Suprapubic skin (tissue), 4 donors: ENCODE measurements around the gene TBC1D16. TPM values are rescaled to one million over a fixed set of nuclear protein-coding genes. Genes with fewer than 3 reads are reported as not detected.
A peak's percentile ranks its signal among the peaks of the same experiment; 100 is the strongest.

Experiments
- DNase-seq, 2 donors: peaks; one replicate each; pipeline ENCODE4 v3.0.0-alpha.2; 2019; ENCODE audit warnings: low spot score in 2 of 2
- H3K27ac ChIP-seq: fragments of 200-600 bp; sonication (generic); one replicate; pipeline ENCODE4 v1.5.1; 2019
- H3K27me3 ChIP-seq: fragments of 200-600 bp; sonication (generic); one replicate; pipeline ENCODE4 v1.5.1; 2019
- H3K36me3 ChIP-seq: fragments of 200-600 bp; sonication (generic); one replicate; pipeline ENCODE4 v1.5.1; 2019
- H3K4me1 ChIP-seq: fragments of 200-600 bp; sonication (generic); one replicate; pipeline ENCODE4 v1.5.1; 2019
- H3K4me3 ChIP-seq: fragments of 200-600 bp; sonication (generic); one replicate; pipeline ENCODE4 v1.5.1; 2019; ENCODE audit warnings: mild to moderate bottlenecking
- H3K9me3 ChIP-seq: fragments of 200-600 bp; sonication (generic); one replicate; pipeline ENCODE4 v1.5.1; 2019
- EP300 ChIP-seq: sonication (generic); formaldehyde crosslinking; IDR thresholded peaks from one replicate; pipeline ENCODE4 v1.6.1; 2017; ENCODE audit warnings: antibody characterized with exemption
- POLR2A ChIP-seq, 2 donors: fragments of 450-650 bp; IDR thresholded peaks; one replicate each; pipeline ENCODE4 v1.6.1; 2017; ENCODE audit warnings: antibody characterized with exemption in 2 of 2, mild to moderate bottlenecking in 2 of 2, moderate library complexity in 2 of 2
- POLR2AphosphoS5 ChIP-seq, 3 donors: sonication (generic); formaldehyde crosslinking; IDR thresholded peaks; one replicate each; pipeline ENCODE4 v1.6.1; 2017; ENCODE audit warnings: antibody characterized with exemption in 3 of 3
- WGBS: methylation state at CpG from one replicate; pipeline ENCODE4 v1.1.5; 2018; 5-methylcytosine and 5-hydroxymethylcytosine counted together
- total RNA-seq, 4 donors: library from RNA; depleted of rRNA; stranded (reverse); fragments of >200 nt; gene quantifications; one replicate each; pipeline ENCODE4 v1.1.0, GENCODE V29; 2016
- TF ChIP-seq, protein P1 (sequence below), 2 donors: fragments of 200-600 bp in 1 of 2; fragments of 450-650 bp in 1 of 2; sonication (generic) in 1 of 2; IDR thresholded peaks; one replicate each; pipeline ENCODE4 v1.5.1; 2016 to 2019; ENCODE audit warnings: antibody characterized with exemption in 2 of 2, mild to moderate bottlenecking in 1 of 2, moderate library complexity in 1 of 2

TBC1D16 gene
- total RNA-seq, 4 donors from 2014 or later: 18.6 to 33.6 (median 22.7) TPM

DNA sequence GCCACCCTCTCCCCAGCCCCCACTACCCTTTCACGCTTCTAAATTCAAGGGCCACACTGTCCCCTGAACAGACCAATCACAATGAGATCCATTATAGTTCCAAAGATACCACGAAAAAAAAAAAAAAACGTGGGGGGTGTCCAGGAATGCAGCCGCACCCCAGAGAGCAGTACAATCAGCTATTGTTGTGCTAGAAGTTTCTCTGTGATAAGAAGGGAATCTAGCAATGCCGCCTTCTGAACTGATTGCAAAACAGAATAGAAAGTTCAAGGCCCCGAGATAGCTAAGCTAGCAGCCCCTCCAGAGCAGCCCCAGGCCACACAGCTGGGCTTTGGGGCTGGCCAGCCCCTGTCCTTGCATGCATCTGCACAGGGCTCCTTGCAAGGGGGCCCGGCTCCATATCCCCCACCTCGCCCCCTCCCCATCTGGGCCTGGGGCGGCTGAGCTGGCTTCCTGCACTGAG is 109.5 kb downstream of the TBC1D16 start:
- H3K4me1 ChIP-seq: peaks cover 16% of the 10 kb centered on the region
- H3K36me3 ChIP-seq: no peaks in the 10 kb centered on the region
- H3K9me3 ChIP-seq: no peaks in the 10 kb centered on the region
- H3K27ac ChIP-seq: no peak overlapping the region
- TF ChIP-seq POLR2A (IDR thresholded peaks at IDR 0.05): no peak
- TF ChIP-seq POLR2AphosphoS5 (IDR thresholded peaks at IDR 0.05): no peak
- TF ChIP-seq EP300: no peak
- TF ChIP-seq, protein P1, sequence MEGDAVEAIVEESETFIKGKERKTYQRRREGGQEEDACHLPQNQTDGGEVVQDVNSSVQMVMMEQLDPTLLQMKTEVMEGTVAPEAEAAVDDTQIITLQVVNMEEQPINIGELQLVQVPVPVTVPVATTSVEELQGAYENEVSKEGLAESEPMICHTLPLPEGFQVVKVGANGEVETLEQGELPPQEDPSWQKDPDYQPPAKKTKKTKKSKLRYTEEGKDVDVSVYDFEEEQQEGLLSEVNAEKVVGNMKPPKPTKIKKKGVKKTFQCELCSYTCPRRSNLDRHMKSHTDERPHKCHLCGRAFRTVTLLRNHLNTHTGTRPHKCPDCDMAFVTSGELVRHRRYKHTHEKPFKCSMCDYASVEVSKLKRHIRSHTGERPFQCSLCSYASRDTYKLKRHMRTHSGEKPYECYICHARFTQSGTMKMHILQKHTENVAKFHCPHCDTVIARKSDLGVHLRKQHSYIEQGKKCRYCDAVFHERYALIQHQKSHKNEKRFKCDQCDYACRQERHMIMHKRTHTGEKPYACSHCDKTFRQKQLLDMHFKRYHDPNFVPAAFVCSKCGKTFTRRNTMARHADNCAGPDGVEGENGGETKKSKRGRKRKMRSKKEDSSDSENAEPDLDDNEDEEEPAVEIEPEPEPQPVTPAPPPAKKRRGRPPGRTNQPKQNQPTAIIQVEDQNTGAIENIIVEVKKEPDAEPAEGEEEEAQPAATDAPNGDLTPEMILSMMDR (IDR thresholded peaks at IDR 0.05): no peak
- DNase-seq: no peak
- H3K4me3 ChIP-seq: no peak overlapping the region
- peaks cover 76% of the 10 kb centered on the region for H3K27me3 ChIP-seq
- 55% methylated on average over 7 of the region's 9 CpGs for WGBS

DNA sequence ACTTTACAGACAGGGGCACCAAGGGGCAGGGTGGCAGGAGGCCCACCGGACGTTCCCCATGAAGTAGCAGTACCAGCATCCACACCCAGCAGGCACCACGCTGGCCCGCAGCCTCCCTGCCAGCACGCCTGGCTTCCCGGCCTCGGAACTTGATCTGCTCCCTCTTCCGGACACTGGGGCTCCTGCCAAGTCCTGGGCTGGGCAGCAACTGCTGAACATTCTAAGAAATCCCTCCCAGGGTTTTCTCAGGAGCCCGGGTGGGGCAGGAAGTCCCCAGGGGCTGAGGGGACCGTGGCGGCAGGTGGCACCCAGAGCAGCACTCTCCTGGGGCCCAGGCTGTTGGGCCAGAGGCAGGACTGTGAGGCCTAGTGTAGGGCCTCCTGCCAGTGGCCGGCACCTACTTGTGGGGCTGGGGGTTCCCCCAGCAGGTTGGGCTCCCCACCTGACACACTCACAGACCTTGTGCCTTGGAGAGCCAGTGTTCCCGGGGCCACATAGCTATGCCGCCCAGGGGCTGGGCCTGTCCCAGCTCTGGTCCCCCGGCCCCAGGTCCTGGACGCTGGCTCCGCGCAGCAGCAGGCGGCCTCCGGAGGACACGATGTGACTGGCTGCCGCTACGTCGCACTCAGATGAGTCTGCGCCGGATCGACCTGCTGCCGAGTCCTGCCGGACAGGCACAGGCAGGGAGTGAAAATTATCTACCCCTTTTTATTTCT is 110.3 kb downstream of the TBC1D16 start:
- 61% methylated on average over 21 of the region's 29 CpGs for WGBS
- no peak for DNase-seq
- H3K27ac ChIP-seq: no peak overlapping the region

DNA sequence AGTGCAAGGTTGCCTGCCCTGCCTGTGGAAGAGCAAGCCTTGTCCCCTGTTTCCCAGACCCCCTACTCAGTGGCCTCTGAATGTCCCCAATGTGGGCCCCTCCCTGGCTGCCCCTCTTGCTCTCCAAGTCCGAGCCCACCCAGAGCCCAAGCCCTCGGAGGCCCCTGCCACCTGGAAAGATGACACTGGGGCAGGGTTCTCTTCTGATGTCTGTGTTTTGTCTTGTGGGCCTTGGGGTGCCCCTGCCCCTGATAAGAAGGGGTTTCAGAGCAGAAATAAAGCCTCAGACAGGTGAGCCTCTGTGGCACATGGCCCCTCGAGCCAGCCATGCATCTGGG is 111.1 kb downstream of the TBC1D16 start:
- H3K27me3 ChIP-seq: peaks cover 76% of the 10 kb centered on the region
- WGBS: 97% methylated on average over 3 of the region's 3 CpGs

More for the DNA sequence above, 110.3 kb downstream of the TBC1D16 start:
- Histone ChIP-seq H3K4me3 (no peak overlapping the region), H3K27me3 (peaks cover 76% of the 10 kb centered on the region), H3K4me1 (peaks cover 8% of the 10 kb centered on the region), H3K36me3 (no peaks in the 10 kb centered on the region), H3K9me3 (no peaks in the 10 kb centered on the region)
- no peak for TF ChIP-seq POLR2AphosphoS5 (IDR thresholded peaks at IDR 0.05)

DNA sequence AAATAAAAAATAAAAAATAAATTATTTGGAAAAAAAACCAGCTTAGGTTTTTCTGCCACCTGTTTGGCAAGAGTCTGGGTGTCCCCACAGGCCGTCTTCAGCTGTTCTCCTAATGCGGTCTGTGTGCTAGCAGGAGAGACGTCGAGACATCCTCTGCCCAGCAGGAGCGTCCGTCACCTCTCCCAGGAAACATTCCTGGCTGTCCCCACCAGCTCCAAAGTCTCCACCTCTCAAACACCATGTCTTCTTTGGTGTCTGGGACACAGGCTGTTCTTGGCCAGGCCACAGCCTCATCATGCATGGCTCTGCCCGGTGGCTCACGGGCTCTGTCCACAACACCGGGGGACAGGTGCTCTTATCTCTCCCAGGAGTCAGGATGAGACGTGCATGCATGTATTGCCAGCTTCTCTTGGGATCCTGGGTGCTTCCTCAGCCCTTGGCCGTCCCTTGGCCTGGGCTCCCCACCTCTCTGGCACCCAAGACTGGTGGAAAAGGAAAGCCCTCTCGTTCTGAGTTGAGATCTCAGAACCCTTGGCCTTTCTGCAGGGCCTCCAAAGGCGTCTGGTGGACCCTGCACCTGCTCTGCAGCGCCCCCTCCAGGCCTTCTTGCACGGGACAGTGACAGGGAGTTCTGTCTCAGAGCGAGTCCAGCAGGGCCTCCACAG is 111.6 kb downstream of the TBC1D16 start:
- Histone ChIP-seq H3K27ac (no peak overlapping the region), H3K9me3 (no peaks in the 10 kb centered on the region), H3K4me3 (no peak overlapping the region), H3K4me1 (peaks cover 13% of the 10 kb centered on the region), H3K27me3 (peaks cover 71% of the 10 kb centered on the region), H3K36me3 (no peaks in the 10 kb centered on the region)
- no peak for DNase-seq
- 84% methylated on average over 12 of the region's 16 CpGs for WGBS
- TF ChIP-seq, protein P1 (IDR thresholded peaks at IDR 0.05): peak; percentile 4 to 49
- TF ChIP-seq EP300: no peak

More for the DNA sequence above, 111.1 kb downstream of the TBC1D16 start:
- Histone ChIP-seq H3K9me3 (no peaks in the 10 kb centered on the region), H3K27ac (no peak overlapping the region), H3K4me3 (no peak overlapping the region), H3K4me1 (peaks cover 8% of the 10 kb centered on the region), H3K36me3 (no peaks in the 10 kb centered on the region)
- DNase-seq: no peak
- TF ChIP-seq EP300 (no peak), POLR2A (IDR thresholded peaks at IDR 0.05) (no peak), POLR2AphosphoS5 (IDR thresholded peaks at IDR 0.05) (no peak)
- TF ChIP-seq, protein P1 (IDR thresholded peaks at IDR 0.05): no peak

DNA sequence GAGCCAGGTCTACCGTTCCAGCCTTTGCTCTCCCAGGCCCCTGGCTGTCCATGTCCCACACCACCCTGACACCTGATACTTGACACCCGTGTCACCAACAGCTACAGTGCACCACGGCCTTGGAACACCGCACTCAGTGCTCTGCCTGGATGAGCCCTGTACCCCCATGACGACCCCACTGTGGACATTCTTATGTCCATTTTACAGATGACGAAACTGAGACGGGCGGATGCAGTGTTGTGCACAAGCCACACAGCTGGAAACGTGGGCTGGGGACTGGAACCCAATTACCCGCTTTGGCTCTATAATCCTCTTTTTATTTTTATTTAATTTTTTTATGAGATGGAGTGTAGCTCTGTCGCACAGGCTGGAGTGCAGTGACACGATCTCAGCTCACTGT is 112.9 kb downstream of the TBC1D16 start:
- H3K4me1 ChIP-seq: peaks cover 23% of the 10 kb centered on the region
- DNase-seq: no peak
- H3K27ac ChIP-seq: no peak overlapping the region
- 82% methylated on average over 11 of the region's 12 CpGs for WGBS
- H3K4me3 ChIP-seq: no peak overlapping the region
- no peaks in the 10 kb centered on the region for H3K36me3 ChIP-seq
- no peaks in the 10 kb centered on the region for H3K9me3 ChIP-seq
- no peak for TF ChIP-seq EP300
- no peak for TF ChIP-seq POLR2A (IDR thresholded peaks at IDR 0.05)
- no peak for TF ChIP-seq POLR2AphosphoS5 (IDR thresholded peaks at IDR 0.05)
- TF ChIP-seq, protein P1 (IDR thresholded peaks at IDR 0.05): no peak
- peaks cover 62% of the 10 kb centered on the region for H3K27me3 ChIP-seq
